A172 (cell line): ENCODE data around the gene SLC43A3. TPM values are rescaled to one million over a fixed set of nuclear protein-coding genes. Genes with fewer than 3 reads are reported as not detected.
A peak's percentile ranks its signal among the peaks of the same experiment; 100 is the strongest.

ENCODE experiments used
- DNase-seq: peaks from one replicate; pipeline ENCODE4 v3.0.0-alpha.2; 2015; ENCODE audit warnings: low spot score
- total RNA-seq: library from RNA; depleted of rRNA; stranded (reverse); fragments of >200 nt; shearing (Covaris generic); gene quantifications from 2 replicates; pipeline ENCODE4 v1.2.3, GENCODE V29; 2014

The SLC43A3 gene
- total RNA-seq, 1 experiment from 2014 or later, result 18.4 TPM

DNA sequence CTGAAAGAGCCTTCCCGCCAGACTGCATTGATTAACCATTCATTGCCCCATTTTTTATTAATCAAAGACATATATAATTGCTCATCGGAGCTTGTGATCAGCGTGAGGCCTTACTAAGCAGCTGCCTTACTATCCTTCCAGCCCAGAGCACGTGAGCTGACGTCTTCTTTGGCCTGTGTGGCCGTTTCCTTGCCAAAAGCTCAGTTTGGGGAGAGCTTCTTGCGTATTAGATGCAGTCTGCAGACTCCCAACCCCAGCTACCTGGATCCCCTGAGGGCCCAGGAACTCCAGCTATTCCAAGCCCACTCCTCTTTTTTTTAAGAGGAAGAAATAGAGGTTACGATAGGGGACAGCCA, 784 bp upstream of the SLC43A3 start:
- DNase-seq, result no peak

DNA sequence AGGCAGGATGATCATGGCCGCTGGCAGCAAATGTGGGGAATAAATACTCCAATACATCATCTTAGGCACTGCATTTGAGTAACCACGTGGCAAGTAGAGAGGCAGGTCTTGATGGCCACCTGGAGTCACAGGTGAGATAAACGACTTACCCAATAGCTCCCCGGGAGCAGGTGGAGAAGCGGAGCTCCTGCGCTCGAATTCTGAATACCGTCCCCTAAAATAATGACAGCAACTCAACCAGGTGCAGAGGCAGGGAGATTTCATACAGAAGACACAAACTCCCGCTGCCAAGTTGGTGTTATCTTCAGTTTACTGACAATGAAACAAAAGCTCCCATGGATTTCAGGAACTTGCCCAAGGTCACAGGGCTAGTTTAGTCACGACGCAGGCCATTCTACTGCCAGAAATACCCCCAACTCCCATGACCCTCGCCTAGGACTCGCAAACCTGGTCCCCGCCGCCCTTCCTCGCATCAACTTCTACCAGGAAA, 437 bp downstream of the SLC43A3 start:
- DNase-seq, result no peak

DNA sequence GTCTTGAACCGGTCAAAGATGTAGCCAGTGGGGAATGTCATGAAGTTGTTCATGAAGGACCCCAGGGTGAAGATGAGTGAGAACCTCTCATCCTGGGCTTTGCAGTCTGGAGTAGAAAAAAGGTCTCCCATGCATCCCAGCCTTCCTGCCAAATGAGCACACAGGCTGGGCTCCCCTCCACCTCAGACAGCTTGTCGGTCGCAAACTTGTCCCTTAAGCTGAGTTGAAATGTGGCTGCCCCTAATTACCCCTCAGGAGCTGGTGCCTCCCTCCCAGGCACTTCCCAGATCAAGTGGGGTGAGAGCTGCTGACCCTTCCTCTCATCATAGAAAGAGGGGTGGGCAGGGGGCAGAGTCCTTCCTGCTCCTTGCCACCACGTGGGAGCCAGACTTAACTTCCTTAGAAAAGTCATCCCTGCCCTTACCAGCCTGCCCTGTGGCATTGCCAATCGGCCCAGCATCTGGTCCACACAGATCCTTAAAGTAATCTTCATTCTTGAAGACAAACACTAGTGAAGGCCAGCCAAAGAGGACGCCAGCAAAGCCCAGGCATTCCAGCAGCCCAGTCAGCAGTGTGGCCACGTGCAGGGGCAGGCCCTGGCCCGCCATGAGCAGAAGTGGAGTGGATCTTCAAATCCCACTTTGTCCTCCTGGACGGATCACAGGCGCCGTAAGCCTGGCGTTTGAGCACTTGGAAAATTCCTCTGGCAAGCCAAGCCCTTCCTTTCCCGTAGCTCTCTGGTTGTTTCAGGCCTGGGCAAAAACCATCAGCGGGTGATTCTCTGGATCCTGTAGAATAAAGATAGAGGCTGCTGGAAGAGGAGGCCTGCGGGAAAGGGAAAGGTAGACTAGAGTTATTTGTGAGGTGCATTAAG, 1.1 kb downstream of the SLC43A3 start:
- no peak for DNase-seq

DNA sequence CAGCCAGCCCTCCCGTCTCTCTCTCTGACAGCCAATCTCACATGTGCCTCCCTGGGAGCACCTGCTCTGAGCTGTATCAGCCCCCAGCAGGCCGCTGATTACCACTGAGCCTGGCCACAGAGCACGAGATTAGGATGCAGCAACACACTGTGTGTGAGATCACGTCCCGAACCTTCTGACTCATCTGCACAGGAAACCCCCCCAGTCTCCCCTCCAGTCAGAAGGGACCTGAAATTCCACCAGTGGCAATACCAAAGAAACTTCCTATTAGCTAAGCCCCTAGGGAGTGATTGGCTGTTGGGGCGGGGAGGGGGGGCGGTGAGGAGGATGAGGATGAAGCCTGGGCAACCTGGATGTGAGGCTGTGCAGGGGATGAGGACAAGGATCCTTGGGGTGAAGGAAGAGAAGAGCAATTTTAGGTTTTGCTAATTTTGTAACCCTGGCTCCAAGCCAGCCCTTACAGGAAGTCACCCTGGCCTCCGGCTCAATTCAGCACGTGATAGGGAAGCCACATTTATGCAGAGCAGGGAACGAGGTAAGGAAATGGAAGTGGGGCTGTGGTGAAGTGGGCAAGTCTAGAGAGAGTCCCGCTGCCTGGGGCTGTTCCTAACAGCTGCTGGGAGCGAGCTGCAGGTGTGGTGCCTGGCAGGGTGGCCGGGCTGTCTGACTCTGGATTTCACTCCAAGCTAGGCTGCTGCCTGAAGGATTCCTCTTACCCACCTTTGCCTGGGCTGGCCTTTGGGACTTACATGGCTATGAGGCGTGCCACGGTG, 1.9 kb downstream of the SLC43A3 start:
- DNase-seq, result peak; percentile 94

- no peak for DNase-seq
Measured at GRCh38 chr11:57424137-57424791, 2.7 kb downstream of the SLC43A3 start.

GRCh38 chr11:57422669-57423068, 4.3 kb downstream of the SLC43A3 start:
- DNase-seq, result no peak

DNA sequence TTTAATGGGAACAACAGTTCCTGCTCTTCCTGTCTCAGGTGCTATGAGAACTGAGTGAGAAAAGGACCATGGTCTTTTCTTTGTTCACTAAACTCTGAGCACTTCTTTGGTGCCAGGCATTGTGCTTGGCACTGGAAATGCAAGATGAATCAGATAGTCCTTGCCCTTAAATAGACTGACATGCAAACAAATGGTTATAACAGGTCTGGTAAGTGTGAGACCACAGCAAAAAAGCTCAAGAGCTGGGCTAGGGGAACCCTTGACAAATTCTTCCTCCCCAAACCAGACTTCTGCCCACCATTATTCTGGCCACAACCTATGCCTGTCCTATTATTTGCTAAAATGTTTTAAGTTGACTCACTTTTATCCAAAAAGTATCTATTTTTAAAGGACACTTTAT, 5.1 kb downstream of the SLC43A3 start:
- no peak for DNase-seq

- DNase-seq, result no peak
Measured at GRCh38 chr11:57421066-57421465, 5.9 kb downstream of the SLC43A3 start.

- DNase-seq, result no peak
Measured at GRCh38 chr11:57419146-57419545, 7.8 kb downstream of the SLC43A3 start.

- DNase-seq, result no peak
Measured at GRCh38 chr11:57418131-57418530, 8.8 kb downstream of the SLC43A3 start.

DNA sequence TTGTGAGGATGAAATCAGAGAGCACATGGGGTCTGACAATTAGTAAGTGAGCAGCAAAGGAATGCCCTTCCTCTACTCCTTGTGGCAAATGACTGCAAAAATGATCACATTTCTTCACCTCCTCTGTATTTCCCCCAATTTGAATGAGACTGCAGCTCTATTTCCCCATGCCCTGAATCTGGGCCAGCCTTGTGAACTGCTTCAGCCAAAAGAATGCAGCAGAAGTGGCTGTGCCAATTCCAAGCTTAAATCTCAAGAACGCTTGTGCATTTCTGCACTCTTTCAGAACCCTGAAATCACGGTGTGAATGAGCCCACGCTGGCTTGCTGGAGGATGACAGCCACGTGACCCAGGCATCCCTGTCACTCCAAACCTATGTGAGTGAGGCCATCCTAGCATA, 9.9 kb downstream of the SLC43A3 start:
- no peak for DNase-seq

- DNase-seq, result no peak
Measured at GRCh38 chr11:57416436-57416835, 10.5 kb downstream of the SLC43A3 start.

- DNase-seq, result no peak
Measured at GRCh38 chr11:57414612-57415212, 12.2 kb downstream of the SLC43A3 start.

GRCh38 chr11:57413681-57414080, 13.2 kb downstream of the SLC43A3 start:
- DNase-seq, result no peak

DNA sequence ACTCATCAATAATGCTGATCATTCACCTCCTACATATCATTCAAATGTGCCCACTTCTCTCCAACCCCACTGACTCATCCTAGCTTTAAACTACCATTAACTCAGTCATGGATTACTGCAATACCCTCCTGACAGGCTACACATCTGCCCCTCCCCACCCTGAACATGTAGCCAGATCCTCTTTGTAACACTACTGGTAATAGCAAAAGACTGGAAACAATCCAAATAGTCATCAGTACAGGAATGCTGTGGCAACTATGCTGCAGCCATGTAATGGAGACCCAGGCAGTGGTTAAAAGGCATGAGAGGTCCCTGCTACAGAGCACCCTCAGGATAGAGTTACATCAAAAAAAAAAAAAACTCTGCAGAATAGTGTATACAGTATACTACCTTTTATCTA, 16.6 kb downstream of the SLC43A3 start:
- DNase-seq, result no peak

- DNase-seq, result no peak
Measured at GRCh38 chr11:57409321-57410100, 17.4 kb downstream of the SLC43A3 start.

GRCh38 chr11:57408771-57409170, 18.1 kb downstream of the SLC43A3 start:
- DNase-seq, result no peak

- no peak for DNase-seq
Measured at GRCh38 chr11:57407941-57408475, 18.9 kb downstream of the SLC43A3 start.

GRCh38 chr11:57407010-57407920, 19.7 kb downstream of the SLC43A3 start:
- DNase-seq, result no peak
